Mucosa of gallbladder (tissue), 1 donor: Measurements from ENCODE around the gene UPK3A. TPM values are rescaled to one million over a fixed set of nuclear protein-coding genes. Genes with fewer than 3 reads are reported as not detected.
"Not testable (repeated sequence)": the region's sequence is repeated elsewhere in the genome, so short reads cannot be mapped to it uniquely, and the experiment has no call there.

ENCODE experiments used
- DNase-seq: peaks from one replicate; pipeline ENCODE4 v3.0.0-alpha.2; 2020; ENCODE audit warnings: low spot score
- total RNA-seq: library from RNA; stranded (reverse); gene quantifications from one replicate; pipeline ENCODE4 v1.2.1, GENCODE V29; 2021
- donor health status: DM: no; HTN: no; CAD: no.

UPK3A gene
- total RNA-seq, 1 donor from 2014 or later: 0.40 TPM

GRCh38 chr22:45257941-45258340, 26.8 kb upstream of the UPK3A start:
- DNase-seq: not testable (repeated sequence)

GRCh38 chr22:45259754-45260394, 24.9 kb upstream of the UPK3A start:
- no peak for DNase-seq

- DNase-seq: not testable (repeated sequence)
These were observed 24.4 kb upstream of the UPK3A start for GRCh38 chr22:45260395-45260759.

- no peak for DNase-seq
These were observed 23.2 kb upstream of the UPK3A start for GRCh38 chr22:45261407-45262088.

GRCh38 chr22:45262195-45262930, 22.4 kb upstream of the UPK3A start:
- DNase-seq: no peak

GRCh38 chr22:45262931-45263462, 21.8 kb upstream of the UPK3A start:
- no peak for DNase-seq

- peak; percentile 75 for DNase-seq
These were observed 21.1 kb upstream of the UPK3A start for GRCh38 chr22:45263463-45264269.

- DNase-seq: no peak
These were observed 19.2 kb upstream of the UPK3A start for GRCh38 chr22:45265535-45265934.

GRCh38 chr22:45268167-45268957, 16.4 kb upstream of the UPK3A start:
- DNase-seq: no peak

- DNase-seq: peak; percentile 84
These were observed 15.5 kb upstream of the UPK3A start for GRCh38 chr22:45268958-45269844.

- DNase-seq: no peak
These were observed 14.4 kb upstream of the UPK3A start for GRCh38 chr22:45270095-45271020.

- peak; percentile 51 for DNase-seq
These were observed 13.0 kb upstream of the UPK3A start for GRCh38 chr22:45271667-45272201.

GRCh38 chr22:45272498-45272897, 12.3 kb upstream of the UPK3A start:
- no peak for DNase-seq

GRCh38 chr22:45273452-45274075, 11.2 kb upstream of the UPK3A start:
- DNase-seq: peak; percentile 81

- no peak for DNase-seq
These were observed 8.1 kb upstream of the UPK3A start for GRCh38 chr22:45276507-45277105.

- DNase-seq: not testable (repeated sequence)
These were observed 7.0 kb upstream of the UPK3A start for GRCh38 chr22:45277720-45278119.

GRCh38 chr22:45278125-45278524, 6.6 kb upstream of the UPK3A start:
- no peak for DNase-seq

GRCh38 chr22:45280587-45280980, 4.2 kb upstream of the UPK3A start:
- no peak for DNase-seq
